A673 (cell line): ENCODE results near the gene VAPA.

Experiments
- CTCF ChIP-seq: fragments of 300-800, 200-600 bp; sonication (generic); conservative IDR thresholded peaks from 2 replicates; pipeline ENCODE4 v1.5.1; 2017; ENCODE audit warnings: low read depth, mild to moderate bottlenecking, antibody characterized with exemption, low read length, moderate library complexity, mixed read lengths
- EZH2 ChIP-seq: fragments of 200-600 bp; sonication (generic); IDR thresholded peaks from 2 replicates; pipeline ENCODE4 v1.6.1; 2017; ENCODE audit warnings: borderline replicate concordance, low read depth, mild to moderate bottlenecking, mixed read lengths, antibody characterized with exemption, low read length; ENCODE audit not compliant: poor library complexity, severe bottlenecking

GRCh38 chr18:9951022-9951859 lies 37.4 kb downstream of the VAPA start:
- TF ChIP-seq CTCF (peak; percentile 87), EZH2 (no peak)
